Hippocampal formation (tissue), 2 donors: ENCODE results near the gene NHS.
"Not testable (repeated sequence)": the region's sequence is repeated elsewhere in the genome, so short reads cannot be mapped to it uniquely, and the experiment has no call there.

ENCODE experiments used
- DNase-seq, 2 donors: peaks; one replicate each; lab custom pipeline; 2025; lab: John Stamatoyannopoulos, UW

NHS gene

GRCh38 chrX:17549107-17549651 is 174.2 kb downstream of the NHS start:
- DNase-seq: no peak

DNA sequence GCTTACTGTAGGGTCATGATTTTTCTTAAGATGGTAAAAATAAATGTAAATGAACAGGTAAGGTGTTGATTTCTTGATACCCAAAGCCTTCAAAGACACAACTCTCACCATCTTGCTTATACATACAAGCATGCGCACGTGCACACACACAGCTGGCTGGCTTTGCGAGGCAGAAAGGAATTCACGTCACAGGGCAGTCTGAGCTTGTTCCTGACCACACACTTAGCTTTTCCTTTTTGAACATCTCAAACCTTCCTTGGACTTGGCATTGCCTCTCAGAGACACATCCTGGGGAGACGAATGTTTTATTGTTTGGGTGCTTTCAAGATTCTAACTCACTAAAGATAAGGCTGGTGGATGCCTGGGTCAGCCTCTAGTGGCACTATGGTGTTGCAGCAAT is 175.0 kb downstream of the NHS start:
- no peak for DNase-seq

- no peak for DNase-seq
Observed at GRCh38 chrX:17552044-17552650, 177.1 kb downstream of the NHS start.

GRCh38 chrX:17553469-17553868 is 178.5 kb downstream of the NHS start:
- DNase-seq: no peak

DNA sequence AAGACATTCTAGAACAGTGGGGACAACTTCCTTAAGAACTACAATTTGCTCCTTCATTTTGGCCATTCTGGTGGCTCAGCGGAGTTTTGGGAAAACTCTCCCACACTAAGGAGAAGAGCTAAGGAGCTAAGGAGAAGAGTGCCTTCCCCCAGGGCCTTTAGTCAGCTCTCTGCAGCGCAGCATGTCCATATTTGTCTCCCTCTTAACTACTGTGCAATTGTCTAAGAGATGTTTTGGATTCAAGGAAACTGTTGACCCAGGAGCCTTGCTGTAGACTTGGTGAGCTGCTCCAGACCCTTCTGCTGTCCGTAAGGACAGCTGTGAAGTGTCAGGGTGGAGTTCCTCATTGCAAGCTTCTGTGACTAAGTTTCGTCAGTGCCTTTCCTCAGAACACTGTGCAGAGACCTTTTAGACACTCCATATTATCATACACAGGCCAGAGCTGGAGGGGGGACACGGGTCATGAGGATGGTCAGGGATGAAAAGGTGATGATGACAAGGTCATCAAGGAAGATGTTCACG is 179.0 kb downstream of the NHS start:
- DNase-seq: no peak

DNA sequence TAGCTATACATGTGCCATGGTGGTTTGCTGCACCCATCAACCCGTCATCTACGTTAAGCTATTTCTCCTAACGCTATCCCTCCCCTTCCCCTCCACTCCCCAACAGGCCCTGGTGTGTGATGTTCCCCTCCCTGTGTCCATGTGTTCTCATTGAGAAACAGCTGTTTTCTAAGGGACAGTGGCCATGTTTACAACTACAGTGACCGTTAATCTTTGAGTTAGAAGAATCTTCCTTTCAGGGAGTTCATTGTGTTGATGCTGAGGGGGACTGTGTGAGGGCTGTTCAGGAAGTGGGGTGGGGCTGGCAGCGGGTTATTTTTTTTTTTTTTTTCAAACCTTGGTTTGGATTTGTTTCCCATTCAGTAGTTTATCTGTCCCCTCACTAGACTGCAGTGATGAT is 179.9 kb downstream of the NHS start:
- DNase-seq: no peak

DNA sequence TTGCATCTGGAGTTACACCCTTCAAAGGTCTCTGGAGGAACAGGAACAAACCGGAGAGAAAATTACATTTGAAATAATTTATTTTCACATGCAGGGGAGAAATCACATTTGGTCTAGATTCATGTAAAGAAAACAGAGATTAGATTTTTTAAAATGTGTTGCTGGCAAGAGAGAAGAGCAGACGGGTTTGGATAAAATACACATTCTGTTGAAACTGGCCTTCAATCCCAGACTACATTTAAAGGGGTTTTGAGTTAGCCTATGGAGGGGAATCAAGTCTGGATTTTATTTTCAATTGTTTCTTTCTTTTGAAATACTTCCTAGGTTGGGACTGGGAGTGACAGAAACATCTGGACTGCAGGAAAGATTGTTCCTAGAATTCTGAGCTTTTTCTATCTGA is 180.8 kb downstream of the NHS start:
- DNase-seq: no peak

GRCh38 chrX:17559728-17560379 is 184.9 kb downstream of the NHS start:
- no peak for DNase-seq

- DNase-seq: no peak
Observed at GRCh38 chrX:17560385-17560784, 185.4 kb downstream of the NHS start.

- DNase-seq: no peak
Observed at GRCh38 chrX:17563076-17563475, 188.1 kb downstream of the NHS start.

DNA sequence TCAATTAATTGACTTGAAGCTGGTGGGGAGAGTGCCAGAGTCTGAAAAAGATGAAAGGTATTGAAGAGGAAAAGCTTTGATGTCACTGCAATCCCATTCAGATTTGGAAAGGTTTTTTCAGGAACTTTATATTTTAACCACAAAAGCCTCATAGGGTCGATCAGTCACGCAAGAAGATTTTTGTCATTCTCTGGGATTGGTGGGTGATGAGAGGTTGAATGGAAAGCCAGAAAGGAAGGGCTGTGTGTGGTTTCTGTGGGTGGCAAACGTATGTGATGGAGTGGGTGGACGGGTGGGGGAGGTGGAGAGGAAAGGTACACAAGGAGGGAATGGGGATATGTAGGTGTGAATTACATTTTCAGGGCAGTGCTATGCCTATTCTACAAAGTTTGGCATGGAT is 188.5 kb downstream of the NHS start:
- no peak for DNase-seq

DNA sequence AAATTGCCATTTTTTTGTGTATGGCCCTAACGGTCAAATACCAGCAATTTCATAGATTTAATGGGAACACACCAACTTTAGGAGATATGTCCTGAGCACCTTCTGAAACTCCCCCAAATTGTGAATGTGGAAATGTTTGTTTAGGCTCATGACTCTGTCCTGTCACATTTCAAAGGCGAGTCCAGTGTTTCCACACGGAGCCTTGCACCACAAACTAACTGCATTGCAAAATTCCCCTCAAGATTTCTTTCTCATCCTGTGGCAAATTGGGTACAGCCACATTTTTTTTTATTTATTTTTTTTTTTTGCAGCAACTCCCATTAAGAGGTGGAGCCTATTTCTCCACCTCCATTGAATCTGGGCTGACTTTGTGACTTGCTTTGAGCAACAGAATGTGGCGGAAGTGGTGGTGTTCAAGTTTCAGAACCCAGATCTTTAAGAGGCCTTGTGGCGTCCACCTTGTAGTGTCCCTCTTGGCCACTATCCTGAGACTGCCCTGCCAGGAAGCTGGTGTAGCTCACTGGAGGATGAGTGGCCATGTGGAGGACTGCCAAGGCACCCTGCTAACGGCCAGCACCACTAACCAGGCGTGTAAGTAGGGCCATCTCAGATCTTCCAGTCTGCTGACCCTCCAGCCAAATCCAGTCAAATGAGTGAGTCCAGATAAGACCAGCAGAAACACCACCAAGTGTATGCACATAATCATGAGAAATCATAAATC is 189.8 kb downstream of the NHS start:
- DNase-seq: no peak

- no peak for DNase-seq
Observed at GRCh38 chrX:17566740-17567139, 191.7 kb downstream of the NHS start.

DNA sequence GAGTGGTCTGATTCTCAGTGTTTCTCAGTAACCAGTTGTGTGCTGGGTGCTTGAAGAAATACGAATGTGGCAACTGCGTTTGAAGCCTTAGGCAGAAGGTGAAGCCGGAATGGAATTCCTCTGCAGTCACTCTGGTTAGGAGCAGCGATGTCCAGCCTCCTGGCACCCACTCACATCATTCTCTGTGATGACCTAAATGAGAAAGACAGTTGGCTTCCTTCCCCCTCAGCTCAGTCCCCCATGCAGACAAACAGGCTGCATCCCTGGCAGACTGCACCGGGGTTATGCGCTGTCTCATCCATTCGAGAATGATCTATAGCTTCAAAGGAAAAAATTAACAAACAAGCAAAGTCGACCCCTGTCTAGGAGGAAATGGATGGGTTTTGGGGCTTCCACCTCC is 192.2 kb downstream of the NHS start:
- DNase-seq: no peak

DNA sequence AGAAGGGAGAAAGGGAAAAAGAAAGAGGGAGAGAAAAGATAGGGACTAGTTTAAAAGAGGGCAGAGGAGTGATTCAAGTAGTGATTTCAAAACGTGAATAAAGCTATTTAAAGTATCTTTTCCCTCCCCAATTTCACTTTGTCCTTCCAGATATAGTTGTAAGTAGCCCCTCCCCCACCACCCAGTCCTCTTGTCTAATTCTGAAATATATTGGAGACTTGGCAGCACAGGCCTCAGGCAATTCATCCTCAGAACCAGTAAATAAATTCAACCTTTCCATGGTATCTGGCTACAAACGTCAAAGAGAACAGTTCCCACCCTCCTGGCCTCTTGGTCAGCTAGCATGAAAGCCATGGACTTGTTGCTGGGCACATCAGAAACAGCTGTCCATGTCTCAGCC is 192.8 kb downstream of the NHS start:
- DNase-seq: no peak

GRCh38 chrX:17568804-17569203 is 193.8 kb downstream of the NHS start:
- not testable (repeated sequence) for DNase-seq

DNA sequence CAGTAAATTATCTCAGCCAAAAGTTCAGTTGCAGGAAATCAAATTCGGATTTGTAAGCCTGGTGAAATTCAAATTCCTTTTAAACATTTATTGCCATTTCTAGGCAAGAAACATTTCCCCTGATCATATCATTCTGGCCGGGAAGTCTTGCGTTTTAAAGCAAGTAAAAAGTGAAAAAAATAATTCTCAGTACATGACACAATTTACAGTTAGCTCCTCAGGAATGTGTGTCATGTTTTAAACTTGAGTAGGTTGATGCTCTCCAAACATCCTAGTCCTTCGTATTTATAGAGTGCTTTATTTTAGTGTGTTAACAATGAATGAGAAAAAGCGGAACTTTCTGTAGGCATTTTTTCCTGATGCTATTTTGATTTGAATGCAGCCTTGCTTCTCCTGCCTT is 204.0 kb downstream of the NHS start:
- no peak for DNase-seq

DNA sequence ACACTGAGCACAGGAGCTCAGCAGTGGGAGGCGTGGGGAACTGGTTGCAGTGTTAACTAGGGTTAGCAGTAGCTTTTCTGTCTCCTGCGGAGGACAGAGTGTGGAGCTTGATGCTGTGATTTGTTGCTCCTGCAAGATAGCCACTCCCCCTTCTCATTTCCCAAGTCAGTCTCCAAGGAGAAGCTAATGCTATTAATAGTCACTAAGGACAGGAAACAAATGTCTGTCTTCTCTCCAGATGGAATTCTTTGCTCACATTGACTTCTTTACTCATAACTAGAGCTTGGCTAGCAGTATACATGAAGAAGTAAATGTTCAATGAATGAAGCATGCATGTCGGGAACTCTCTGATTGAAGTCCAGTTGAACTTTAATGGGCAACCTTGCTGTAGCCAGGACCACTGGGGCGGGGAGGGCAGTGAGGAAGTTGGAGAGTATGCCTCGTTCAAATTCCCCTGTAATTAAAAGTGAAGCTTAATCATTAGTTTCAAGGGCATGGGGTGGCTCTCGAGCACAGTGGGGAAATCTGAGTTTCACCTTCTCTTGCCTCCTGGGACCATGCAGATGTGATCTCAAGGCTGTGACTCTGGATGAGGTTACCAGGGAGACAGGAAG is 205.6 kb downstream of the NHS start:
- DNase-seq: no peak

- no peak for DNase-seq
Observed at GRCh38 chrX:17581641-17582040, 206.6 kb downstream of the NHS start.

DNA sequence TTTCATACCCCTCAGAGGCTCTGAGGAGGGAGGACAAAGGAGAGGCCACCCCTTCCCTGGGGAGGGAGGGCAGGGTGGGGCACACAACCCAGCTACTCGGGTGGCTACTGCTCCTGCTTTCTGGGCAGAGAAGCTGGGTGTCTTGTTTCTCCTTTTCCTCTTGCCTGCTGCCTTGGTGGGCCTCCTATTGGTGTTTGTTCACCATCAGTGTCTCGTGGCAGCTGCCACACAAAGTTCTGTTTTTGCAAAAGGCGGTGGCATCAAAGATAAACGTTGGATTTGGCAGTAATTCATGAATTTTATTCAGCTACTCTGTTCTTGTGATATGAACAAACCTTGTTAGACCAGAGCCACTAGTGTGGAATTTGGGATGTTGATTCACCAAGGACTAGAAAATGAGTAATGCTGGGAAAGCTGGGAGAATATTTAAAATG is 209.3 kb downstream of the NHS start:
- DNase-seq: no peak

GRCh38 chrX:17585006-17585405 is 210.0 kb downstream of the NHS start:
- no peak for DNase-seq

DNA sequence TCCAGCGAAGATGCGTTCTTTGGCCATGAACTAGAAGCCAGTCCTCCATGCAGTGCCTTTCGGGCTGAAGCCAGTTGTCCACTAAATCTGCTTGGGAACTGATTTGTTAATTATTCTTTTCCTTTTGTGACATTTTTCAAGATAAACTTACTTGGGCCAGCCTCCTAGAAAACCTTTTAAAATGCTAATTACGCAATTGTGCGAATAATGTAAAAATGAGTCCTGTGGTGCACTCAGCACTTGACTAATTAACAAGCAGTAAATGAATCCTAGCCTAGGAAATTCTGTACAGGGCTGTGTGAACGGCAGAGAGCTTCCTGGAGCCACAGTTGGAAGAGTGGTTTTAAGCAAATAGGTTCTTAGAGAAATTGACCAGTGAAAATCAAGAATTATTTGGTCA is 212.4 kb downstream of the NHS start:
- DNase-seq: no peak
